ENCODE results near the gene PRDM16.

PRDM16 gene

GRCh38 chr1:3282656-3283430, 213.8 kb downstream of the PRDM16 start:
- Histone ChIP-seq H3K36me3 (ENCODE audit: control insufficient read depth in 2 of 2, insufficient read depth in 1 of 2, low read length in 2 of 2) (no peaks in the 10 kb centered on the region), H3K4me1 (ENCODE audit: control insufficient read depth, insufficient read depth, low read length) (no peaks in the 10 kb centered on the region), H3K9me3 (ENCODE audit: control insufficient read depth, insufficient read depth, low read depth, low read length) (no peaks in the 10 kb centered on the region), H3K4me3 (ENCODE audit: low read depth, low read length) (no peak overlapping the region), H3K27ac (ENCODE audit: extremely low read depth, low read depth, low read length) (no peak overlapping the region)
- ChIA-PET CTCF (interaction anchor here (0.6 to 1.6 kb wide), 4 partner anchors 17 to 270 kb away, joined by 3 read pairs; no protein-coding TSS in a partner anchor), POLR2A (no interaction called here)
- TF ChIP-seq BCL11B (tag by site-specific recombination; IDR thresholded peaks at IDR 0.05; ENCODE audit: low read depth) (no peak), ZBTB20 (tag by site-specific recombination; IDR thresholded peaks at IDR 0.05) (peak; percentile 39; the same call in 1 of the 2 replicates)

- no peak overlapping the region for H3K27ac ChIP-seq (ENCODE audit: extremely low read depth, low read depth, low read length)
- no peaks in the 10 kb centered on the region for H3K36me3 ChIP-seq (ENCODE audit: control insufficient read depth in 2 of 2, insufficient read depth in 1 of 2, low read length in 2 of 2)
- no peak overlapping the region for H3K4me3 ChIP-seq (ENCODE audit: low read depth, low read length)
- no peaks in the 10 kb centered on the region for H3K9me3 ChIP-seq (ENCODE audit: control insufficient read depth, insufficient read depth, low read depth, low read length)
- H3K4me1 ChIP-seq (ENCODE audit: control insufficient read depth, insufficient read depth, low read length): no peaks in the 10 kb centered on the region
- ChIA-PET CTCF (interaction anchor here (0.6 to 1.2 kb wide), 8 partner anchors 18 to 462 kb away, joined by 3 to 7 read pairs (median 3); no protein-coding TSS in a partner anchor), POLR2A (no interaction called here)
- TF ChIP-seq MEIS1 (CRISPR knock-in tag; IDR thresholded peaks at IDR 0.05; ENCODE audit: borderline replicate concordance) (no peak), GLIS1 (tag by site-specific recombination; IDR thresholded peaks at IDR 0.05) (0 out of 2 replicates have a peak, but pooled peaks have one; percentile 28), KLF8 (tag by site-specific recombination; IDR thresholded peaks at IDR 0.05) (no peak), CTCF (tag by site-specific recombination; IDR thresholded peaks at IDR 0.05) (peak; percentile 71), ZNF792 (tag by site-specific recombination; IDR thresholded peaks at IDR 0.05) (no peak), ZNF2 (tag by site-specific recombination; IDR thresholded peaks at IDR 0.05) (peak; percentile 79), GLIS2 (tag by site-specific recombination; IDR thresholded peaks at IDR 0.05) (peak; percentile 44; the same call in 1 of the 2 replicates)
- TF ChIP-seq, protein P1, sequence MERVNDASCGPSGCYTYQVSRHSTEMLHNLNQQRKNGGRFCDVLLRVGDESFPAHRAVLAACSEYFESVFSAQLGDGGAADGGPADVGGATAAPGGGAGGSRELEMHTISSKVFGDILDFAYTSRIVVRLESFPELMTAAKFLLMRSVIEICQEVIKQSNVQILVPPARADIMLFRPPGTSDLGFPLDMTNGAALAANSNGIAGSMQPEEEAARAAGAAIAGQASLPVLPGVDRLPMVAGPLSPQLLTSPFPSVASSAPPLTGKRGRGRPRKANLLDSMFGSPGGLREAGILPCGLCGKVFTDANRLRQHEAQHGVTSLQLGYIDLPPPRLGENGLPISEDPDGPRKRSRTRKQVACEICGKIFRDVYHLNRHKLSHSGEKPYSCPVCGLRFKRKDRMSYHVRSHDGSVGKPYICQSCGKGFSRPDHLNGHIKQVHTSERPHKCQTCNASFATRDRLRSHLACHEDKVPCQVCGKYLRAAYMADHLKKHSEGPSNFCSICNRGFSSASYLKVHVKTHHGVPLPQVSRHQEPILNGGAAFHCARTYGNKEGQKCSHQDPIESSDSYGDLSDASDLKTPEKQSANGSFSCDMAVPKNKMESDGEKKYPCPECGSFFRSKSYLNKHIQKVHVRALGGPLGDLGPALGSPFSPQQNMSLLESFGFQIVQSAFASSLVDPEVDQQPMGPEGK (tag by site-specific recombination; IDR thresholded peaks at IDR 0.05): peak; percentile 45
- TF ChIP-seq, protein P2, sequence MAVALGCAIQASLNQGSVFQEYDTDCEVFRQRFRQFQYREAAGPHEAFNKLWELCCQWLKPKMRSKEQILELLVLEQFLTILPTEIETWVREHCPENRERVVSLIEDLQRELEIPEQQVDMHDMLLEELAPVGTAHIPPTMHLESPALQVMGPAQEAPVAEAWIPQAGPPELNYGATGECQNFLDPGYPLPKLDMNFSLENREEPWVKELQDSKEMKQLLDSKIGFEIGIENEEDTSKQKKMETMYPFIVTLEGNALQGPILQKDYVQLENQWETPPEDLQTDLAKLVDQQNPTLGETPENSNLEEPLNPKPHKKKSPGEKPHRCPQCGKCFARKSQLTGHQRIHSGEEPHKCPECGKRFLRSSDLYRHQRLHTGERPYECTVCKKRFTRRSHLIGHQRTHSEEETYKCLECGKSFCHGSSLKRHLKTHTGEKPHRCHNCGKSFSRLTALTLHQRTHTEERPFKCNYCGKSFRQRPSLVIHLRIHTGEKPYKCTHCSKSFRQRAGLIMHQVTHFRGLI (tag by site-specific recombination; IDR thresholded peaks at IDR 0.05): no peak
Observed at GRCh38 chr1:3283849-3284248, 214.8 kb downstream of the PRDM16 start.

GRCh38 chr1:3284691-3285090, 215.7 kb downstream of the PRDM16 start:
- Histone ChIP-seq H3K4me3 (ENCODE audit: low read depth, low read length) (no peak overlapping the region), H3K4me1 (ENCODE audit: control insufficient read depth, insufficient read depth, low read length) (no peaks in the 10 kb centered on the region), H3K9me3 (ENCODE audit: control insufficient read depth, insufficient read depth, low read depth, low read length) (no peaks in the 10 kb centered on the region), H3K36me3 (ENCODE audit: control insufficient read depth in 2 of 2, insufficient read depth in 1 of 2, low read length in 2 of 2) (no peaks in the 10 kb centered on the region), H3K27ac (ENCODE audit: extremely low read depth, low read depth, low read length) (no peak overlapping the region)
- POLR2A ChIA-PET: no interaction called here
- CTCF ChIA-PET: interaction anchor here (0.6 kb wide), 1 partner anchor 462 kb away, joined by 4 read pairs; no protein-coding TSS in a partner anchor
- TF ChIP-seq HOXD13 (CRISPR knock-in tag; IDR thresholded peaks at IDR 0.05; ENCODE audit: borderline replicate concordance) (no peak), ZNF791 (tag by site-specific recombination; IDR thresholded peaks at IDR 0.05) (no peak), ZNF174 (tag by site-specific recombination; IDR thresholded peaks at IDR 0.05) (no peak), OSR2 (tag by site-specific recombination; IDR thresholded peaks at IDR 0.05) (no peak), OVOL3 (tag by site-specific recombination; IDR thresholded peaks at IDR 0.05) (no peak), ZNF843 (tag by site-specific recombination; IDR thresholded peaks at IDR 0.05) (no peak), ZNF214 (tag by site-specific recombination; IDR thresholded peaks at IDR 0.05; ENCODE audit: borderline replicate concordance) (no peak), ZNF302 (tag by site-specific recombination; IDR thresholded peaks at IDR 0.05; ENCODE audit: low read depth) (no peak)
- TF ChIP-seq, protein P3, sequence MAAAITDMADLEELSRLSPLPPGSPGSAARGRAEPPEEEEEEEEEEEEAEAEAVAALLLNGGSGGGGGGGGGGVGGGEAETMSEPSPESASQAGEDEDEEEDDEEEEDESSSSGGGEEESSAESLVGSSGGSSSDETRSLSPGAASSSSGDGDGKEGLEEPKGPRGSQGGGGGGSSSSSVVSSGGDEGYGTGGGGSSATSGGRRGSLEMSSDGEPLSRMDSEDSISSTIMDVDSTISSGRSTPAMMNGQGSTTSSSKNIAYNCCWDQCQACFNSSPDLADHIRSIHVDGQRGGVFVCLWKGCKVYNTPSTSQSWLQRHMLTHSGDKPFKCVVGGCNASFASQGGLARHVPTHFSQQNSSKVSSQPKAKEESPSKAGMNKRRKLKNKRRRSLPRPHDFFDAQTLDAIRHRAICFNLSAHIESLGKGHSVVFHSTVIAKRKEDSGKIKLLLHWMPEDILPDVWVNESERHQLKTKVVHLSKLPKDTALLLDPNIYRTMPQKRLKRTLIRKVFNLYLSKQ (tag by site-specific recombination; IDR thresholded peaks at IDR 0.05; ENCODE audit: borderline replicate concordance): no peak
